22Rv1 (cell line): ENCODE results near the gene UNG.

Experiments used
- ZFX ChIP-seq: fragments of 450-650 bp; IDR thresholded peaks from 2 replicates; pipeline ENCODE4 v1.6.1; 2017; ENCODE audit warnings: antibody characterized with exemption, borderline replicate concordance
- TF ChIP-seq, protein P1 (sequence below): fragments of 450-650 bp; IDR thresholded peaks from 2 replicates; pipeline ENCODE4 v1.5.1; 2017; ENCODE audit warnings: mild to moderate bottlenecking

GRCh38 chr12:109156586-109156985 lies 59.2 kb downstream of the UNG start:
- TF ChIP-seq, protein P1, sequence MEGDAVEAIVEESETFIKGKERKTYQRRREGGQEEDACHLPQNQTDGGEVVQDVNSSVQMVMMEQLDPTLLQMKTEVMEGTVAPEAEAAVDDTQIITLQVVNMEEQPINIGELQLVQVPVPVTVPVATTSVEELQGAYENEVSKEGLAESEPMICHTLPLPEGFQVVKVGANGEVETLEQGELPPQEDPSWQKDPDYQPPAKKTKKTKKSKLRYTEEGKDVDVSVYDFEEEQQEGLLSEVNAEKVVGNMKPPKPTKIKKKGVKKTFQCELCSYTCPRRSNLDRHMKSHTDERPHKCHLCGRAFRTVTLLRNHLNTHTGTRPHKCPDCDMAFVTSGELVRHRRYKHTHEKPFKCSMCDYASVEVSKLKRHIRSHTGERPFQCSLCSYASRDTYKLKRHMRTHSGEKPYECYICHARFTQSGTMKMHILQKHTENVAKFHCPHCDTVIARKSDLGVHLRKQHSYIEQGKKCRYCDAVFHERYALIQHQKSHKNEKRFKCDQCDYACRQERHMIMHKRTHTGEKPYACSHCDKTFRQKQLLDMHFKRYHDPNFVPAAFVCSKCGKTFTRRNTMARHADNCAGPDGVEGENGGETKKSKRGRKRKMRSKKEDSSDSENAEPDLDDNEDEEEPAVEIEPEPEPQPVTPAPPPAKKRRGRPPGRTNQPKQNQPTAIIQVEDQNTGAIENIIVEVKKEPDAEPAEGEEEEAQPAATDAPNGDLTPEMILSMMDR, result no peak
- no peak for TF ChIP-seq ZFX
